Central memory CD8-positive, alpha-beta T cell (primary cell): ENCODE results near the gene SCPEP1.
A peak's percentile ranks its signal among the peaks of the same experiment; 100 is the strongest.
"Not testable (repeated sequence)": the region's sequence is repeated elsewhere in the genome, so short reads cannot be mapped to it uniquely, and the experiment has no call there.

Experiments used
- ATAC-seq: fragments of 150-1000 bp; cut with Tn5 transposase; replicated peaks from 2 replicates; pipeline ENCODE4 v1.10.0; 2022; ENCODE audit warnings: mild to moderate bottlenecking, moderate FRiP score, moderate number of reproducible peaks; ENCODE audit not compliant: poor library complexity, severe bottlenecking; ENCODE audit errors: extremely low read depth
- DNase-seq, 2 donors: peaks; one replicate each; pipeline ENCODE4 v3.0.0; 2021; ENCODE audit warnings: low spot score in 2 of 2
- H3K27ac Mint-ChIP-seq: one replicate; pipeline ENCODE4 v1.8.0; 2022; ENCODE audit warnings: low read depth, mild to moderate bottlenecking, moderate library complexity, mixed read lengths
- H3K27me3 Mint-ChIP-seq: one replicate; pipeline ENCODE4 v1.8.0; 2022; ENCODE audit warnings: mixed read lengths
- H3K36me3 Mint-ChIP-seq: one replicate; pipeline ENCODE4 v1.8.0; 2022; ENCODE audit warnings: mild to moderate bottlenecking, moderate library complexity, mixed read lengths; ENCODE audit not compliant: insufficient read depth
- H3K4me1 Mint-ChIP-seq: one replicate; pipeline ENCODE4 v1.8.0; 2022; ENCODE audit warnings: mixed read lengths
- H3K4me3 Mint-ChIP-seq: one replicate; pipeline ENCODE4 v1.8.0; 2022; ENCODE audit warnings: mild to moderate bottlenecking, moderate library complexity, mixed read lengths
- H3K9me3 Mint-ChIP-seq: one replicate; pipeline ENCODE4 v1.8.0; 2022; ENCODE audit warnings: mixed read lengths

The SCPEP1 gene

GRCh38 chr17:56977673-56978395 is at the start of gene SCPEP1:
Gene SCPEP1 (plus strand): TSS chr17:56978131. CDS start chr17:56978160, 29 bp downstream.
- ATAC-seq, result peak; percentile 93
- peak within 1 kb of the TSS; percentile 90 for H3K4me3 Mint-ChIP-seq

GRCh38 chr17:56928586-56928985 is 49.3 kb upstream of the SCPEP1 start:
- ATAC-seq (no peak), DNase-seq (no peak)
- Mint-ChIP-seq H3K9me3 (no peaks in the 10 kb centered on the region), H3K27ac (no peak overlapping the region), H3K27me3 (no peaks in the 10 kb centered on the region), H3K36me3 (no peaks in the 10 kb centered on the region), H3K4me3 (no peak overlapping the region), H3K4me1 (no peaks in the 10 kb centered on the region)

More at GRCh38 chr17:56977673-56978395, at the start of gene SCPEP1:
- peak; percentile 50 to 66 for DNase-seq
- H3K36me3 Mint-ChIP-seq, result peaks cover 16% of the 10 kb centered on the region
- no peaks in the 10 kb centered on the region for H3K27me3 Mint-ChIP-seq
- peaks cover 15% of the 10 kb centered on the region for H3K4me1 Mint-ChIP-seq
- peak within 1 kb of the TSS; percentile 85 for H3K27ac Mint-ChIP-seq
- H3K9me3 Mint-ChIP-seq, result no peaks in the 10 kb centered on the region

GRCh38 chr17:56929362-56929969 is 48.5 kb upstream of the SCPEP1 start:
- H3K36me3 Mint-ChIP-seq, result peaks cover 3% of the 10 kb centered on the region
- no peaks in the 10 kb centered on the region for H3K27me3 Mint-ChIP-seq
- H3K27ac Mint-ChIP-seq, result no peak overlapping the region
- no peak overlapping the region for H3K4me3 Mint-ChIP-seq
- ATAC-seq (no peak), DNase-seq (no peak)
- no peaks in the 10 kb centered on the region for H3K9me3 Mint-ChIP-seq
- no peaks in the 10 kb centered on the region for H3K4me1 Mint-ChIP-seq

GRCh38 chr17:56930739-56931337 is 47.1 kb upstream of the SCPEP1 start:
- ATAC-seq (no peak), DNase-seq (no peak)
- Mint-ChIP-seq H3K4me1 (no peaks in the 10 kb centered on the region), H3K27me3 (no peaks in the 10 kb centered on the region), H3K27ac (no peak overlapping the region), H3K36me3 (peaks cover 4% of the 10 kb centered on the region), H3K4me3 (no peak overlapping the region), H3K9me3 (no peaks in the 10 kb centered on the region)

- Mint-ChIP-seq H3K27me3 (no peaks in the 10 kb centered on the region), H3K36me3 (peaks cover 17% of the 10 kb centered on the region), H3K27ac (peak overlapping the region; percentile 32), H3K4me3 (no peak overlapping the region), H3K4me1 (no peaks in the 10 kb centered on the region), H3K9me3 (no peaks in the 10 kb centered on the region)
- DNase-seq (no peak), ATAC-seq (no peak)
Measured at GRCh38 chr17:56933151-56933745, 44.7 kb upstream of the SCPEP1 start.

GRCh38 chr17:56933868-56934267 is 44.1 kb upstream of the SCPEP1 start:
- H3K4me3 Mint-ChIP-seq, result no peak overlapping the region
- peaks cover 22% of the 10 kb centered on the region for H3K36me3 Mint-ChIP-seq
- no peaks in the 10 kb centered on the region for H3K27me3 Mint-ChIP-seq
- ATAC-seq, result no peak
- no peak for DNase-seq
- peak overlapping the region; percentile 32 for H3K27ac Mint-ChIP-seq
- no peaks in the 10 kb centered on the region for H3K9me3 Mint-ChIP-seq
- no peaks in the 10 kb centered on the region for H3K4me1 Mint-ChIP-seq

- Mint-ChIP-seq H3K9me3 (no peaks in the 10 kb centered on the region), H3K27me3 (no peaks in the 10 kb centered on the region), H3K4me1 (no peaks in the 10 kb centered on the region), H3K27ac (no peak overlapping the region), H3K4me3 (no peak overlapping the region), H3K36me3 (peaks cover 25% of the 10 kb centered on the region)
- ATAC-seq (peak; percentile 67), DNase-seq (no peak)
Measured at GRCh38 chr17:56934280-56934679, 43.7 kb upstream of the SCPEP1 start.

GRCh38 chr17:56935461-56935860 is 42.5 kb upstream of the SCPEP1 start:
- Mint-ChIP-seq H3K27ac (no peak overlapping the region), H3K27me3 (no peaks in the 10 kb centered on the region), H3K4me1 (no peaks in the 10 kb centered on the region), H3K36me3 (peaks cover 34% of the 10 kb centered on the region), H3K4me3 (no peak overlapping the region), H3K9me3 (no peaks in the 10 kb centered on the region)
- no peak for ATAC-seq
- no peak for DNase-seq

GRCh38 chr17:56936697-56937322 is 41.1 kb upstream of the SCPEP1 start:
- DNase-seq, result no peak
- Mint-ChIP-seq H3K4me1 (no peaks in the 10 kb centered on the region), H3K9me3 (no peaks in the 10 kb centered on the region), H3K4me3 (no peak overlapping the region), H3K27me3 (no peaks in the 10 kb centered on the region), H3K36me3 (peaks cover 46% of the 10 kb centered on the region), H3K27ac (no peak overlapping the region)
- ATAC-seq, result no peak

- Mint-ChIP-seq H3K4me3 (no peak overlapping the region), H3K9me3 (no peaks in the 10 kb centered on the region), H3K27me3 (no peaks in the 10 kb centered on the region), H3K36me3 (peaks cover 49% of the 10 kb centered on the region), H3K4me1 (no peaks in the 10 kb centered on the region), H3K27ac (no peak overlapping the region)
- ATAC-seq, result no peak
- no peak for DNase-seq
Measured at GRCh38 chr17:56937687-56938086, 40.2 kb upstream of the SCPEP1 start.

- peaks cover 51% of the 10 kb centered on the region for H3K36me3 Mint-ChIP-seq
- H3K4me1 Mint-ChIP-seq, H3K9me3 Mint-ChIP-seq, ATAC-seq, DNase-seq, H3K27me3 Mint-ChIP-seq, H3K27ac Mint-ChIP-seq, H3K4me3 Mint-ChIP-seq: not testable (repeated sequence)
Measured at GRCh38 chr17:56938206-56938605, 39.7 kb upstream of the SCPEP1 start.

GRCh38 chr17:56939869-56940484 is 38.0 kb upstream of the SCPEP1 start:
- Mint-ChIP-seq H3K27me3 (no peaks in the 10 kb centered on the region), H3K9me3 (no peaks in the 10 kb centered on the region), H3K27ac (no peak overlapping the region), H3K4me1 (no peaks in the 10 kb centered on the region), H3K4me3 (no peak overlapping the region), H3K36me3 (peaks cover 58% of the 10 kb centered on the region)
- DNase-seq, result no peak
- peak; percentile 28 for ATAC-seq
